Dermis microvascular lymphatic vessel endothelial cell (primary cell): Measurements from ENCODE around the gene ATMIN. TPM values are rescaled to one million over a fixed set of nuclear protein-coding genes. Genes with fewer than 3 reads are reported as not detected.

Source experiments
- DNase-seq, 2 donors: peaks; one replicate each; pipeline versions ENCODE4 v3.0.0 to v3.0.0-alpha.2; 2010; ENCODE audit warnings: low read depth in 2 of 2
- total RNA-seq: library from RNA; depleted of rRNA; stranded (reverse); fragments of >200 nt; gene quantifications from 2 replicates; pipeline ENCODE4 v1.2.1, GENCODE V29; 2014

Gene ATMIN
- total RNA-seq, 1 donor from 2014 or later, result 22.7 TPM

GRCh38 chr16:81005610-81006161 is 30.0 kb upstream of the ATMIN start:
- DNase-seq, result peak in 1 of 2 donors; percentile 21

GRCh38 chr16:81006211-81006812 is 29.3 kb upstream of the ATMIN start:
- peak in 1 of 2 donors; percentile 70 for DNase-seq

- DNase-seq, result peak; percentile 98
These were observed 28.6 kb upstream of the ATMIN start, which contains the start of the genes CENPN and CMC2 for GRCh38 chr16:81006813-81007695. TSS of gene CENPN (plus strand) at chr16:81007214. CDS start at chr16:81011940, 4,726 bp downstream. TSS of gene CMC2 (minus strand) at chr16:81006885. CDS start at chr16:80997394, 9,491 bp downstream.

- no peak for DNase-seq
These were observed 27.2 kb upstream of the ATMIN start for GRCh38 chr16:81008505-81008789.

- no peak for DNase-seq
These were observed 22.7 kb upstream of the ATMIN start for GRCh38 chr16:81012974-81013373.

- DNase-seq, result no peak
These were observed 21.0 kb upstream of the ATMIN start for GRCh38 chr16:81014672-81015071.

GRCh38 chr16:81018496-81018895 is 17.1 kb upstream of the ATMIN start:
- DNase-seq, result no peak

- no peak for DNase-seq
These were observed 9.2 kb upstream of the ATMIN start for GRCh38 chr16:81026429-81026828.

GRCh38 chr16:81029930-81030604 is 5.6 kb upstream of the ATMIN start:
- no peak for DNase-seq

- peak in 1 of 2 donors; percentile 53 for DNase-seq
These were observed 521 bp downstream of the ATMIN start for GRCh38 chr16:81035975-81036750.

GRCh38 chr16:81036751-81037350 is 1.2 kb downstream of the ATMIN start:
- peak; percentile 26 to 39 for DNase-seq

GRCh38 chr16:81040131-81040530 is 4.5 kb downstream of the ATMIN start:
- DNase-seq, result no peak

- DNase-seq, result no peak
These were observed 5.2 kb downstream of the ATMIN start for GRCh38 chr16:81040842-81041241.

- no peak for DNase-seq
These were observed 6.1 kb downstream of the ATMIN start for GRCh38 chr16:81041696-81042095.

GRCh38 chr16:81042821-81043220 is 7.2 kb downstream of the ATMIN start:
- no peak for DNase-seq

- DNase-seq, result no peak
These were observed 18.1 kb downstream of the ATMIN start for GRCh38 chr16:81053761-81054160.

- DNase-seq, result no peak
These were observed 25.1 kb downstream of the ATMIN start for GRCh38 chr16:81060576-81061306.

GRCh38 chr16:81061307-81061640 is 25.6 kb downstream of the ATMIN start:
- DNase-seq, result no peak

- no peak for DNase-seq
These were observed 26.4 kb downstream of the ATMIN start for GRCh38 chr16:81061871-81062608.

- DNase-seq, result no peak
These were observed 31.0 kb downstream of the ATMIN start for GRCh38 chr16:81066681-81067080.
